ENCODE results near the gene NKAIN2. TPM values are rescaled to one million over a fixed set of nuclear protein-coding genes. Genes with fewer than 3 reads are reported as not detected.
"Not testable (repeated sequence)": the region's sequence is repeated elsewhere in the genome, so short reads cannot be mapped to it uniquely, and the experiment has no call there.

The NKAIN2 gene
- total RNA-seq, 2 donors from 2014 or later: 0.31 to 2.3 TPM

- no peaks in the 10 kb centered on the region for H3K36me3 ChIP-seq
- no peak for DNase-seq (ENCODE audit: low spot score)
- no peaks in the 10 kb centered on the region for H3K9me3 ChIP-seq
- no peak overlapping the region for H3K4me3 ChIP-seq
- no peaks in the 10 kb centered on the region for H3K4me1 ChIP-seq
- H3K27me3 ChIP-seq: no peaks in the 10 kb centered on the region
- TF ChIP-seq CTCF (IDR thresholded peaks at IDR 0.05): no peak
- no peak overlapping the region for H3K27ac ChIP-seq
Measured at GRCh38 chr6:124714728-124715127, 911.1 kb downstream of the NKAIN2 start.

GRCh38 chr6:124719913-124720312 lies 916.2 kb downstream of the NKAIN2 start:
- DNase-seq (ENCODE audit: low spot score): no peak

GRCh38 chr6:124721331-124721730 lies 917.7 kb downstream of the NKAIN2 start:
- Histone ChIP-seq H3K27me3 (no peaks in the 10 kb centered on the region), H3K4me3 (no peak overlapping the region), H3K36me3 (no peaks in the 10 kb centered on the region), H3K27ac (no peak overlapping the region), H3K9me3 (no peaks in the 10 kb centered on the region), H3K4me1 (peaks cover 0 to 3% of the 10 kb centered on the region in 2 donors)
- TF ChIP-seq CTCF (IDR thresholded peaks at IDR 0.05): no peak
- no peak for DNase-seq (ENCODE audit: low spot score)

More at GRCh38 chr6:124719913-124720312, 916.2 kb downstream of the NKAIN2 start:
- Histone ChIP-seq H3K27ac (no peak overlapping the region), H3K4me3 (no peak overlapping the region), H3K4me1 (peaks cover 0 to 3% of the 10 kb centered on the region in 2 donors), H3K27me3 (no peaks in the 10 kb centered on the region), H3K36me3 (no peaks in the 10 kb centered on the region), H3K9me3 (no peaks in the 10 kb centered on the region)
- TF ChIP-seq CTCF (IDR thresholded peaks at IDR 0.05): no peak

GRCh38 chr6:124722141-124722878 lies 918.6 kb downstream of the NKAIN2 start:
- no peak for TF ChIP-seq CTCF (IDR thresholded peaks at IDR 0.05)
- Histone ChIP-seq H3K4me1 (peaks cover 0 to 3% of the 10 kb centered on the region in 2 donors), H3K27me3 (no peaks in the 10 kb centered on the region), H3K9me3 (no peaks in the 10 kb centered on the region), H3K4me3 (no peak overlapping the region), H3K27ac (no peak overlapping the region), H3K36me3 (no peaks in the 10 kb centered on the region)
- no peak for DNase-seq (ENCODE audit: low spot score)

GRCh38 chr6:124723671-124724070 lies 920.0 kb downstream of the NKAIN2 start:
- Histone ChIP-seq H3K4me1 (peaks cover 0 to 3% of the 10 kb centered on the region in 2 donors), H3K36me3 (no peaks in the 10 kb centered on the region), H3K9me3 (no peaks in the 10 kb centered on the region), H3K27me3 (no peaks in the 10 kb centered on the region), H3K27ac (no peak overlapping the region), H3K4me3 (no peak overlapping the region)
- DNase-seq (ENCODE audit: low spot score): no peak
- no peak for TF ChIP-seq CTCF (IDR thresholded peaks at IDR 0.05)

- not testable (repeated sequence) for H3K27me3 ChIP-seq; H3K4me3 ChIP-seq; H3K36me3 ChIP-seq; H3K4me1 ChIP-seq; DNase-seq (ENCODE audit: low spot score); H3K27ac ChIP-seq
- H3K9me3 ChIP-seq: peaks cover 0 to 10% of the 10 kb centered on the region in 2 donors
Measured at GRCh38 chr6:124737804-124738203, 934.1 kb downstream of the NKAIN2 start.
